Spleen (tissue), 7 donors: Measurements from ENCODE around the gene GABRA5.

Source experiments
- POLR2A ChIP-seq, 3 donors: fragments of 450-650 bp; IDR thresholded peaks; one replicate each; pipeline ENCODE4 v1.5.1; 2017; ENCODE audit warnings: antibody characterized with exemption in 3 of 3, mild to moderate bottlenecking in 1 of 3
- POLR2AphosphoS5 ChIP-seq, 3 donors: sonication (generic); formaldehyde crosslinking; IDR thresholded peaks; one replicate each; pipeline ENCODE4 v1.5.1; 2017; ENCODE audit warnings: antibody characterized with exemption in 3 of 3
- TF ChIP-seq, protein P1 (sequence below), 11 experiments: fragments of 200-600 bp in 7 of 11; fragments of 450-650 bp in 4 of 11; sonication (generic) in 4 of 11; IDR thresholded peaks in 8 of 11; conservative IDR thresholded peaks in 3 of 11; 1 replicate in 7 of 11; 2 replicates in 4 of 11; pipeline versions ENCODE4 v1.4.0 to v1.8.0; 2016 to 2021; ENCODE audit warnings: antibody characterized with exemption in 11 of 11, inconsistent platforms in 4 of 11, mild to moderate bottlenecking in 1 of 11
- donor health status: DM: no; HTN: no; CAD: no; lungs with moderate emphysema.
- donor health status: DM: no; HTN: no; CAD: no.
- donor health status: DM: no; HTN: no; CAD: no.

DNA sequence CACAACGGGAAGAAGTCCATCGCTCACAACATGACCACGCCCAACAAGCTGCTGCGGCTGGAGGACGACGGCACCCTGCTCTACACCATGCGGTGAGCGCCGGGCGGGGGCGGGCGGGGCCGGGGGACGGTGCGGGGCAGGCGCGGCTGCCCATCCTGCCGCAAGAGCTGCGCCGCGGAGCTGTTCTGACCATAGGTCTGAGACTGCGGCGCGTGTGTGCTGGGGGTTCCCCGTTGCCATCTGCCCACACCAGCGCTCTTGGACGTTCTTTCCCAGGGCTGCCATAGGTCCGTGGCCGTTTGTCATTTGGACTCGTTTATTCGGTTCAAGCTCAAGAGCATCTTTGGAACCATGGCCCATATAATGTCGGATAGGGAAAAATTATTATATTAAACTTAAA lies 16.6 kb downstream of the GABRA5 start:
- no peak for TF ChIP-seq POLR2A (IDR thresholded peaks at IDR 0.05)
- TF ChIP-seq, protein P1, sequence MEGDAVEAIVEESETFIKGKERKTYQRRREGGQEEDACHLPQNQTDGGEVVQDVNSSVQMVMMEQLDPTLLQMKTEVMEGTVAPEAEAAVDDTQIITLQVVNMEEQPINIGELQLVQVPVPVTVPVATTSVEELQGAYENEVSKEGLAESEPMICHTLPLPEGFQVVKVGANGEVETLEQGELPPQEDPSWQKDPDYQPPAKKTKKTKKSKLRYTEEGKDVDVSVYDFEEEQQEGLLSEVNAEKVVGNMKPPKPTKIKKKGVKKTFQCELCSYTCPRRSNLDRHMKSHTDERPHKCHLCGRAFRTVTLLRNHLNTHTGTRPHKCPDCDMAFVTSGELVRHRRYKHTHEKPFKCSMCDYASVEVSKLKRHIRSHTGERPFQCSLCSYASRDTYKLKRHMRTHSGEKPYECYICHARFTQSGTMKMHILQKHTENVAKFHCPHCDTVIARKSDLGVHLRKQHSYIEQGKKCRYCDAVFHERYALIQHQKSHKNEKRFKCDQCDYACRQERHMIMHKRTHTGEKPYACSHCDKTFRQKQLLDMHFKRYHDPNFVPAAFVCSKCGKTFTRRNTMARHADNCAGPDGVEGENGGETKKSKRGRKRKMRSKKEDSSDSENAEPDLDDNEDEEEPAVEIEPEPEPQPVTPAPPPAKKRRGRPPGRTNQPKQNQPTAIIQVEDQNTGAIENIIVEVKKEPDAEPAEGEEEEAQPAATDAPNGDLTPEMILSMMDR (IDR thresholded peaks at IDR 0.05 in 8 of 11, conservative IDR thresholded peaks at IDR 0.05 in 3 of 11) = no peak
- TF ChIP-seq POLR2AphosphoS5 (IDR thresholded peaks at IDR 0.05) = no peak
